ENCODE data around the gene PDGFD.
A peak's percentile ranks its signal among the peaks of the same experiment; 100 is the strongest.

Gene PDGFD

DNA sequence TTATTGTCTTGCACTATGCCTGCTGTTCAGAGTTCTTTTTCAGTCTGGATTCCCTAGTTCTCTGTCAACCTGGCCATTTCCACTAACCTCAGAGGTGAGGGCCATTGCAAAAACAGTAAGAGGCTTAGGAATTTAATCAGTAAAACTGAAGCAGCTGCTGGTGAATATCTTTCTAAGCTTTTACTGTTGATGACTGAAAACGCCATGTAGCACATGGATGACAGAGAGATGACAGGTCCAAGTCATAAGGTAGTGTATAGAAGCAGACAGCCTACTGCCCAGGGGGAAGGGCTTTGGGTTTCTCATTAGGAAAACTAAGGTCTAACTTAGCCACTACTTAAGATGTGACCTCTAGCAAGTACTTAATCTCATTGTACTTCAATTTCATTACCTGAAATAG, 280.1 kb downstream of the PDGFD start:
- DNase-seq (ENCODE audit: low read depth in 2 of 2) = no peak

DNA sequence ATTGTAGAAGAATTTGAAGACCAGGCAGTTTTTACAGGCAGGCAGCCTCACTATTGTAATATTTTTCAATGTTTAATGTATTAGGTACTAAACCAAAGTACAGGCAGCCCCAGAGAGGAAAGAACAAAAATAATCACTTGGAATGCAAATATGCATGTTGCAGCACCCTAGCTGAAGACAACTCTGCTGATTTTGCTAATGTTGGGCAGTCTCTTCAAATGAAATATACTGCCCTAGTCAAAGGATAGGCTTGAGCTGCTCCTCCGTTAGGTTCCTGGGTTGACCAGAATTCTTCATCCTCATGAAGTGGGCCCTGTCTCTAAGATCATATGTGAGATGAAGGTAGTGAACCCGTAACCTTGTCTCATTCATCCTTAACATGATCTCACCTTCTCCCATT, 280.7 kb downstream of the PDGFD start:
- no peak for DNase-seq (ENCODE audit: low read depth in 2 of 2)

DNA sequence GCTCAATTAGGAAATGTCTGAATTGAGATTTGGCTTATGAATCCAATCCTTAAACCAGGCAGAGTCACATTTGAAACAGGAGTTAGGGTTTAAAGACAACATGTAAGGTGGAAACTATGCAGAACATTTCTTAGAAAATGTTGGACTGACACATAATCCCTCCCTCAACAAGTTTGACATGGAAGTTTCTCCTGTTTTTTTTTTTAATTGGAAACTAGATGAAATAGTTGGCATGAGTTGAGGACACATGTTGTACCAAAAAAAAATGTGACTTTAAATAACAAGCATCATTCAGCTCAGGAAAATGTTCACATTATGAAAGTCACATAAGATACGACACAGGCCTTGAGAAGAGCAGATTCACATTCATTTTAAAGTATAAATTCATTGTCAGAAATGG, 282.4 kb downstream of the PDGFD start:
- no peak for DNase-seq (ENCODE audit: low read depth in 2 of 2)

DNA sequence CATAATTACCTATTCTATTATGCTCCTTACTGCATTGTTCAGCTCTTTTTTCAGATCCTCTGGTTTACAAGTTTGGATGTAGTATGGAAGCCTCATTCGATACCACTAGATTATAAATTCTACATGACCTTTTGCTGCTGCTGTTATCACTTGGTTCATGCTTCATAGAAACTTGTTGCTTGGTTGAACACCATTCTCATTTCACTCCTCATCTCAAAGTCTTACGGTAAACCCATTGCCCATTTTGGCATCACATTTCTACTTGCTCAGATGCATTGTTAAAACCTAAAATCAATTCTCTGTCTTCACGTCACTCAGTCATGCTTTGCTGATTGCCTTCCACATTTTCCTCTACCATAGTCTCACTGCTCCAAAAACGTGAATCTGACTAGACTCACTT, 283.0 kb downstream of the PDGFD start:
- no peak for DNase-seq (ENCODE audit: low read depth in 2 of 2)

DNA sequence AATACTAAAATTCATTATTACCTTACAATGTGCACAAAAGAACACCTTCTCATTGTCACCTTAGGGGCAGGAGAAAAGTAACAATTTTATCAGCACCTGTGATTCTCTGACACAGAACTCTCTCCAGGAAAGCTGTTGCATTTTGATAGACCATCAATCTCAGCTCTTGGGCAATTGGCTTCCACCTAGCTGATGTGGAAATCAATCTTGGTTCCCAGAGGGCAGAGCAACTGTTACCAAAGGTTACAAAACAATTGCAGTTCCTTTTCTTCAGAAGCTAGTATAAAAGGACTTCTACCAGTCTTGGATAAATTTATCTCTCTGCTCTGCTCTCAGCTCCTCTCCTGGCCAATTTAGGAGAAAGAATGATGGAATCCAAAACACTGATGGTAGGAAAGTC, 285.3 kb downstream of the PDGFD start:
- DNase-seq (ENCODE audit: low read depth in 2 of 2) = no peak

DNA sequence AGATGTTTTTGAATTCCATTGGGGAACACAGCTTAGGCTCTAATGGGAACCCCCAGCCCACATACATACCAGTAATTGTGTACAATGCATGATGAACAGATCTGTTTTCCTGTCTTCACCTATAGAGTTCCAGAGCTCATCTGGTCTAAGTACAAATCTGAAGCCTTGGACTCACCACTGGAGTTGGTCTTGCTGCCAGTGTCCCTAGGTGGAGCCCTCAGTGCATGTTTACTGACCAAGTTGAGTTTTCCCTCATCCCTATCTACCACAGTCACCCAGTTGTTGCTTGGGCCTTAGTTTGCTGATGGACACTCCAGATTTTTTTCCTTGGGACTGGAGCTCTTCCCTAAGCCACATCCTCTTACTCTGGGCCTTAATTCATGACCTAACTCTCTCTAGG, 286.7 kb downstream of the PDGFD start:
- DNase-seq (ENCODE audit: low read depth in 2 of 2) = no peak

DNA sequence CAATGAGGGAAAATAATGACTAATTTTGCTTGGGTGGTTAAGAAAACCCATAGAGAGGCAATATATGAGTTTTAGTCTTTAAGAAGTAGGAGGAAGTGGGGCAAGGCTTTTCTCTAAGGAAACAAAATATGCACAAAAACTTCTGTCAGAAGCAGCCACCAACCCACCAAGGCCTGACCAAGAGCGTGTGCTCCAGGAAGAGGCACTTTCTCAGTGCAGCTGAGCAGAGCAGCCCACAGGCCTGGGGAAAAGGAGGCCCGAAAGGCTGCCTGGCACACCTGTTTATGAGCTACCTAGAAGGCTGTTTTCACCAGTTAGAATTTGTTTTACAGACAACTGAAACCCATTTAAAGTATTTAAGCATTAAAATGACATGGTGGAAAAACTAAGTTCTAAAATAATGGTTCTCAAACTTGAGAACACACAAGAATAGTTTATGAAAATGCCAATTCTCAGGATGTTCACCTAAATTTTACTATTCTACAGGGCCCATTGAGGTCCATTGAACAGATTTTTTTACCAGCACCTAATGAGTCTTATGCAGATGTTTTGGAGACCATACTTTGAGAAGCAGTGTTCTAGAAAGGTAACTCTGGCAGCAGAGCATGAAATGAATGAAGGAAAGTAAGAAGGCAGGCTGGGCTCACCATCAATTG, 288.0 kb downstream of the PDGFD start:
- no peak for DNase-seq (ENCODE audit: low read depth in 2 of 2)

DNA sequence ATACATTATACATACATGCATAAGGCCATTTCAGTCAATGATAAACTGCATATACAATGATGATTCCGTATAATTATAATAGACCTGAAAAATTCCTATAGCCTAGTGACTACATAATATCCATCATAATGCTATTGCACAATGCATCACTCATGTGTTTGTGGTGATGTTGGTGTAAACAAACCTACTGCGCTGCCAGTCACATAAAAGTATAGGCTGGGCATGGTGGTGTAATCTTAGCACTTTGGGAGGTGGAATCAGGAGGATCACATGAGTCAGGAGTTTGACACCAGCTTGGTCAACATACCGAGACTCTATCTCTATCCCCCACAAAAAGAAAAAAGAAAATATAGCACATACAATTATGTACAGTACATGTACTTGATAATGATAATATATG, 291.2 kb downstream of the PDGFD start:
- no peak for DNase-seq (ENCODE audit: low read depth in 2 of 2)

DNA sequence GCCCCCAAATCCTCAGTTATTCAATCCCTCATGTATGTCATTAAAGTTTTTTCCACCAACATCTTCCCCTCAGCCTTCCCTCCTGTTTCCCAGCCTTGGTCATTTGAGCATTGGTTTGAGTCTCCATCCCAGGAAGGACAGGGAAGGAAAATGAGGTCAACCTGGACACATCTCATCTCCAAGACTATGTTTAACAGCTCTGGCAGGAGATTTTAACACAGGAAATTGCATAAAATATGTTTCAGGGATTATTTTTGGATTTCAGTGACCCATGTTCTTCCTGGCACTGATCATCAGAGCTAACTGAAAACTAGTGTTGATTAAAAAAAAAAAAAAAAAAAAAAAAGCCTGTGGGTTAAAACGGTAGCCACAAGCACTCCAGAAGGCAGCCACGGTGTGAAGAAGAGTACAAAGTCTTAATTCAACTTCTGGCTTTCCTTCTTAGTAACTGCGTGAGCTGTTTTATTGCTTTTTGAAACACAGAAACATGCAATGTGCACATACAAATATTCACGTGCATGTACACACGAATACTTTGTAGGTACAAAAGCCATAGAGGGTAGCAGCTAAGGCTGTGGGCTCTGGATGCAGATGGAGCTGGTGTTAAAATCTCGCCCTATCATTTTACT, 291.9 kb downstream of the PDGFD start:
- no peak for DNase-seq (ENCODE audit: low read depth in 2 of 2)

DNA sequence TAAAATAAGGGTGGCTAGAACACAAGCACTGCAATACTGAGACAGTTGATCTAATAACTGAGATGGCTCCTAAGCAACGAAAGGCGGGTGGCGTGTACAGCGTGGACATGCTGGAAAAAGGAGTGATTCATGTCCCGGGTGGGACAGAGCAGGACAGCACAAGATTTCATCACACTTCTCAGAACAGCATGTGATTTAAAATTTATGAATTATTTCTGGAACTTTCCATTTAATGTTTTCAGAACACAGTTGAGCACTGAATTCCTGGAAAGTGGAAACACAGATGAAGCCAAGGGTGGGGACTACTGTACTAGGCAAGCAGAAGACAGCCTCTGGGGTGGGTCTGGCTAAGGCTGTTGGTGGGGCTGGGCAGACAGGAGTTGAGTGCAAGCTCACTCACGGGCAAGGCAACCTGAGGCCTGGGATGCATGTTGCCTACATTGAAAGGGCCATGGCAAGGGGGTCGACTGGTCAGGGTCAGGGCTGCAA, 293.1 kb downstream of the PDGFD start:
- no peak for DNase-seq (ENCODE audit: low read depth in 2 of 2)

DNA sequence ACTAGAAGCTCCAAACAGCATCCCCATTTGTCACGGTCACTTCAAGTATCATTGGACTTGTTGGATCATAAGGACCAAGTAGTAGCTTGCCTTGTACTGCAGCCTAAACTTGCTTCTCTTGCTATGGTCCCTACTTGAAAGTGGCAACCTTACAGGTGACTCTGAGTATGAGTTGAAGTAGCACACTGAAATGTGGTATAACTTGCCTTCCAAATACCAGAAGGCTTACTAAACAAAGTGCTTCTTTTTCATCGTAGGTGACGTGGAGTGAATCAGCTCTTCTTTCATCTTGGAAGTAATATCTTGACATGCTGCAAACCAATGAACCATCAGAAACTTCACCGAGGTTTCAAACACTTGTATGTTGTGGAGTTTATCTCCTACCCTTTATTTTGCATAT, 296.5 kb downstream of the PDGFD start:
- DNase-seq (ENCODE audit: low read depth in 2 of 2) = no peak

DNA sequence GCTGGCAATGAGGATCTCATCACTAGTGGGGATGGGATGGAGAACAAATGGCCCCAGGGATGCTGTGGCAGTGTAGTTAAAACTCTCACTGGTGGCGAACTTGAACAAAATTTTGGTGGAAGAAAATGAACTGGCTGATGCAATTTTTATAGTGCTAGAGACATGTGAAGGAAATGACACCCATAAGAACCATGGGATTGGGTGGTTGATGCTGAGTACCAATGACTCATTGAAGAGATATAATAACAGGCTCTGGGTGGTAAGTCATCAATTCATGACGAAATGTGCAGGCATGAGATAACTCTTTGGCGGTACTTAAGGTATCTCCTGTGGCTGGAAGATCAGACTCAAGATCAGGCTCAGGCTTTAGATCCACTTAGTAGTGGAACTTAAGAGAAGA, 300.4 kb downstream of the PDGFD start:
- peak; percentile 24 to 30 for DNase-seq (ENCODE audit: low read depth in 2 of 2)

DNA sequence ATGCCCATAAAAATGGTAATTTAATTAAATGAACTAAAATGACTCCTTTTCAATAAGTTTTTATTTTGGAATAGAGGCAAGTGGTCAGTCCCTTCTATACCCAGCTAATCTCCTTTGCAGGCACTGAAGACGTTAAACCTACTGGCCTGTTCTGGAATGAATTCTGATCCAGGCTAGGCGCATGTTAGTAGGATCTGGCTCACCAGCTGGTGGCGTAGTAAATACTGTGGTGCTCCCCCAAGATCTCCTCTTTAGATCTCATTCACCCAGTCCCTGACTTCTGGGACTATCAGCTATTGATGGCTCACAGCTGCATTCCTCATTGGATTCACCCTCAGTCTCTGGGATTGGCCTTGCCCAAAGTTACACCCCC, 301.2 kb downstream of the PDGFD start:
- DNase-seq (ENCODE audit: low read depth in 2 of 2) = no peak

DNA sequence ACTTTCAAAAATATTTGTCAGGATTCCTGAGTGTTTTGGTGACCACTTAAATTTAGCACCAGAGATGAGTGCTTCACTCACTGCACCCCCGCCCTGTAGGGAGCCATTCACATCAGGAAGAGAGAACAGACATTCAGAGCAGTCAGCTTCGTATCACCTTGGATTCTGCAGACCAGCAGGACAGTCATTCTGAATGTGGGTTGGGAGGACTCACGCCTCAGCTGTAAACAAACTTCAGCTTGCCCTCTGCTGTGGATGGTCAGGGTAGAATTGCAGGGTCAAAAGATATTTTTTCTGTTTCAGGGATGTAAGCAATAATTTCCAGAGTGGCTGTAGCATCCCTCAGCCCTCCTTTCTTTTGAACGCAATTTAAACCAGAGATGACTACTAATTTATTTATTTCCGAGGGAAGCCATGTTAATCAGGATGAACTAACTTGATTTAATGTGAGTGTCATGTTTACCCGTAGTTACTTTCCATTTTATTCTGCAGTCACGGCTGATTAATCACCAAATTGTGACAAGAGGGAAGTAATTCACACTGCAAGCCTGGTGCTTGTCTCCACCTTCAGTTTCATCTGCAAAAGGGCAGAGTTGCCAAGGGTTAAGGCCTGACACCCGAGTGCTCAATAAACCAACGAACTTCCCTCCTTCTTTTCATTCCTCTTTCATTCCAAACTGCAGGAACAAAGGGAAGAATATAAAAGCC, 301.7 kb downstream of the PDGFD start:
- no peak for DNase-seq (ENCODE audit: low read depth in 2 of 2)

Measured in fibroblast of skin of left quadriceps (primary cell).